Natural killer cell (primary cell): ENCODE results near the gene MAPK8IP1. TPM values are rescaled to one million over a fixed set of nuclear protein-coding genes. Genes with fewer than 3 reads are reported as not detected.
A peak's percentile ranks its signal among the peaks of the same experiment; 100 is the strongest.

Experiments
- ATAC-seq, 3 donors: fragments of 150-1000 bp in 2 of 3; fragments of 200-7000 bp in 1 of 3; cut with Tn5 transposase; 1 replicate in 1 of 3; 2 replicates in 2 of 3; pipeline ENCODE4 v1.10.0; 2021; ENCODE audit warnings: mild to moderate bottlenecking in 2 of 3, moderate library complexity in 2 of 3
- DNase-seq, 2 donors: peaks; one replicate each; pipeline versions ENCODE4 v3.0.0 to v3.0.0-alpha.2; 2013 to 2021; ENCODE audit warnings: mixed read lengths in 1 of 2
- H3K27ac ChIP-seq: one replicate; pipeline ENCODE4 v1.5.1; 2013; ENCODE audit warnings: mild to moderate bottlenecking, low read length
- H3K27me3 ChIP-seq: one replicate; pipeline ENCODE4 v1.6.1; 2013; ENCODE audit warnings: low read length; ENCODE audit not compliant: control insufficient read depth, insufficient read depth
- H3K36me3 ChIP-seq: one replicate; pipeline ENCODE4 v1.6.1; 2013; ENCODE audit warnings: low read length; ENCODE audit not compliant: control insufficient read depth, insufficient read depth
- H3K4me1 ChIP-seq: one replicate; pipeline ENCODE4 v1.6.1; 2013; ENCODE audit warnings: low read length; ENCODE audit not compliant: control insufficient read depth, insufficient read depth
- H3K4me3 ChIP-seq: one replicate; pipeline ENCODE4 v1.5.1; 2013; ENCODE audit warnings: low read length
- H3K9me3 ChIP-seq: one replicate; pipeline ENCODE4 v1.6.1; 2013; ENCODE audit warnings: low read length; ENCODE audit not compliant: control insufficient read depth, insufficient read depth
- H3K27ac Mint-ChIP-seq, 2 donors: one replicate each; pipeline ENCODE4 v1.8.0; 2022; ENCODE audit warnings: mild to moderate bottlenecking in 2 of 2, mixed read lengths in 2 of 2, moderate library complexity in 1 of 2
- H3K27me3 Mint-ChIP-seq, 2 donors: one replicate each; pipeline ENCODE4 v1.8.0; 2022; ENCODE audit warnings: low read depth in 2 of 2, mixed read lengths in 2 of 2
- H3K36me3 Mint-ChIP-seq: one replicate; pipeline ENCODE4 v1.8.0; 2022; ENCODE audit warnings: mixed read lengths
- H3K4me1 Mint-ChIP-seq, 2 donors: one replicate each; pipeline ENCODE4 v1.8.0; 2022; ENCODE audit warnings: mixed read lengths in 2 of 2
- H3K4me3 Mint-ChIP-seq: one replicate; pipeline ENCODE4 v1.8.0; 2022; ENCODE audit warnings: mild to moderate bottlenecking, moderate library complexity, mixed read lengths
- H3K9me3 Mint-ChIP-seq, 2 donors: one replicate each; pipeline ENCODE4 v1.8.0; 2022; ENCODE audit warnings: mixed read lengths in 2 of 2
- CTCF ChIP-seq: fragments of 200-600 bp; IDR thresholded peaks from one replicate; pipeline ENCODE4 v1.8.0; 2022; ENCODE audit warnings: antibody characterized with exemption
- WGBS: methylation state at CpG from one replicate; pipeline ENCODE4 v1.1.7; 2013; ENCODE audit warnings: missing lambda C conversion rate; ENCODE audit not compliant: insufficient coverage; 5-methylcytosine and 5-hydroxymethylcytosine counted together
- intact Hi-C: fragments of 100-400 bp; cut with micrococcal nuclease; formaldehyde crosslinking; loops from one replicate; pipeline ENCODE4 v1.14.2; 2022
- total RNA-seq, 4 donors: library from RNA; stranded (reverse); fragments of 120-200 nt in 1 of 4; gene quantifications; one replicate each; pipeline versions ENCODE4 v1.2.3 to v1.2.4, GENCODE V29; 2013 to 2022

The MAPK8IP1 gene
- total RNA-seq, 3 donors from 2014 or later (not counting 1 experiment from before 2014, with no cell fraction given): 9.7 to 21.5 (median 13.9) TPM

- Mint-ChIP-seq H3K9me3 (no peaks in the 10 kb centered on the region), H3K27me3 (no peaks in the 10 kb centered on the region), H3K27ac (no peak overlapping the region), H3K4me3 (no peak overlapping the region), H3K4me1 (peaks cover 0 to 9% of the 10 kb centered on the region in 2 donors), H3K36me3 (peaks cover 9% of the 10 kb centered on the region)
- intact Hi-C loops: no loop called here
- Histone ChIP-seq H3K9me3 (no peaks in the 10 kb centered on the region), H3K36me3 (peaks cover 85% of the 10 kb centered on the region), H3K4me1 (peaks cover 3% of the 10 kb centered on the region), H3K27me3 (no peaks in the 10 kb centered on the region), H3K27ac (no peak overlapping the region), H3K4me3 (no peak overlapping the region)
- no peak for DNase-seq
- ATAC-seq: no peak
- TF ChIP-seq CTCF: no peak
- 93% methylated on average over 10 of the region's 10 CpGs for WGBS
Observed at GRCh38 chr11:45860764-45861510, 24.5 kb upstream of the MAPK8IP1 start.

DNA sequence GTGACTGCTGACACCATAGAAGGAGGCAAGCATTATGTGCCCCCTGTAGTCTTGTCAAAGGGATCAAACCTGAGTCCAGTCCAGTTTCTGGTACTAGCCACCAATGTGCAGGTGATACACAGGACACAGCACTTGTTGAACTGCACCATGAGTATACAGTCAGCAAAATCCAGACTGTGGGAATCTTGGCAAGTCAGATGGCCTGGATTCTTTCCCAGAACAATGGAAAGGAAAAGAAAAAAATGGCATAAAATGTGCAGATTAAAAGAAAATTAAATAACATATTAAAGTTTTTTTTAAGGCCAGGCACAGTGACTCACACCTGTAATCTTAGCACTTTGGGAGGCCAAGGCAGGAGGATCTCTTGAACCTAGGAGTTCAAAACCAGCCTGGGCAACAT, 21.4 kb upstream of the MAPK8IP1 start:
- Histone ChIP-seq H3K4me1 (no peaks in the 10 kb centered on the region), H3K4me3 (no peak overlapping the region), H3K27ac (no peak overlapping the region), H3K9me3 (no peaks in the 10 kb centered on the region), H3K27me3 (no peaks in the 10 kb centered on the region), H3K36me3 (peaks cover 79% of the 10 kb centered on the region)
- Mint-ChIP-seq H3K27me3 (no peaks in the 10 kb centered on the region), H3K36me3 (peaks cover 8% of the 10 kb centered on the region), H3K4me3 (no peak overlapping the region), H3K9me3 (no peaks in the 10 kb centered on the region), H3K27ac (no peak overlapping the region), H3K4me1 (peaks cover 0 to 9% of the 10 kb centered on the region in 2 donors)
- TF ChIP-seq CTCF: no peak
- ATAC-seq: no peak
- intact Hi-C loops: no loop called here
- DNase-seq: no peak

GRCh38 chr11:45869551-45869950, 15.9 kb upstream of the MAPK8IP1 start:
- no peak overlapping the region for H3K4me3 Mint-ChIP-seq
- no peaks in the 10 kb centered on the region for H3K9me3 Mint-ChIP-seq
- DNase-seq (no peak), ATAC-seq (no peak)
- Histone ChIP-seq H3K36me3 (peaks cover 74% of the 10 kb centered on the region), H3K9me3 (no peaks in the 10 kb centered on the region), H3K27me3 (no peaks in the 10 kb centered on the region), H3K27ac (no peak overlapping the region), H3K4me3 (no peak overlapping the region), H3K4me1 (no peaks in the 10 kb centered on the region)
- peaks cover 0 to 14% of the 10 kb centered on the region in 2 donors for H3K4me1 Mint-ChIP-seq
- H3K27ac Mint-ChIP-seq: no peak overlapping the region
- TF ChIP-seq CTCF: no peak
- peaks cover 16% of the 10 kb centered on the region for H3K36me3 Mint-ChIP-seq
- intact Hi-C loops: no loop called here
- WGBS: 93% methylated on average over 12 of the region's 12 CpGs
- no peaks in the 10 kb centered on the region for H3K27me3 Mint-ChIP-seq

- H3K36me3 Mint-ChIP-seq: peaks cover 16% of the 10 kb centered on the region
- H3K4me1 Mint-ChIP-seq: peaks cover 0 to 18% of the 10 kb centered on the region in 2 donors
- intact Hi-C loops: loop anchor here (10.0 kb wide), 1 partner anchor 134 kb away; no protein-coding TSS in a partner anchor
- Histone ChIP-seq H3K9me3 (no peaks in the 10 kb centered on the region), H3K4me3 (no peak overlapping the region), H3K27ac (no peak overlapping the region), H3K36me3 (peaks cover 73% of the 10 kb centered on the region), H3K27me3 (no peaks in the 10 kb centered on the region), H3K4me1 (no peaks in the 10 kb centered on the region)
- no peak for DNase-seq
- H3K4me3 Mint-ChIP-seq: no peak overlapping the region
- no peak for ATAC-seq
- TF ChIP-seq CTCF: no peak
- peak overlapping the region; percentile 14 to 58 for H3K27ac Mint-ChIP-seq
- WGBS: 94% methylated on average over 4 of the region's 4 CpGs
- H3K27me3 Mint-ChIP-seq: no peaks in the 10 kb centered on the region
- no peaks in the 10 kb centered on the region for H3K9me3 Mint-ChIP-seq
Observed at GRCh38 chr11:45870706-45871105, 14.7 kb upstream of the MAPK8IP1 start.
